Fibroblast of peridontal ligament (primary cell): ENCODE results near the gene ZC3H12D.
"Not testable (repeated sequence)": the region's sequence is repeated elsewhere in the genome, so short reads cannot be mapped to it uniquely, and the experiment has no call there.

Source experiments
- DNase-seq: peaks from one replicate; pipeline ENCODE4 v3.0.0-alpha.2; 2010; ENCODE audit errors: extremely low read depth

Gene ZC3H12D

DNA sequence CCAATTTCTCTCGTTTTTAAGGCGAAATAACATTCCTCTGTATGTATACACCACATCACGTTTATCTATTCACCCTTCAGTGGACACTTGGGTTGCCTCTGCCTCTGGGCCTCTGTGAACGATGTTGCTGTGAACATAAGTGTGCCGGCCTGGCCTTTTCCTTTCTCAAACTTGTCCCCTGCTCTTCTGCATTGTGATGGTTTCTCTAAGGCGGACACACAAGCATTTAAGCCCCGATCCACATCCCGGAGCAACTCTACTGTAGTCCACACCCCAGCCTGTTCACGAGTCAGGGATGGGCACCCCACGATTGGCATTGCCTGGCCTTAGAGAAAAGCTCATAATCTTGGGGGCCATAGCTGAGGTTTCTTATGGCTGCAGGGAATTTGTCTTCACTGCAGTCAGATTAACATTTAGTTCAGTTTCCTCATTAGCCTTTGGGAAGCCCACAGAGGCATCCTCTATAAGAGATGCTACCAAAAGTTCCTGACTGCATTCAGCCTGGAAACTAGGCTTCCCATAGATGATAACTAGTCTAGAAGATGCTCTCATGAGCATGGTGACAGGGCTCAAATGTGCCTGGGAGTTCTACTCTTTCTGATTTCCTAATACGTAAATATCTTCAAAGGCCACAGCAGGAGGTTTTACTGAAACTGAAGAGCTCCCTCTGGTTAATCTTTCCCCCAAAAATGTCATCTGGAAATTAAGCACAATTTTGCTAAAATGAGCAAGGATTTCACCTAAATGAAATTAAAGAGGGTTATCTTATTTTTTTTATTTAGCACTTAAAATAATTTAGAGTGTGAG lies 762 bp downstream of the ZC3H12D start:
- DNase-seq: no peak

DNA sequence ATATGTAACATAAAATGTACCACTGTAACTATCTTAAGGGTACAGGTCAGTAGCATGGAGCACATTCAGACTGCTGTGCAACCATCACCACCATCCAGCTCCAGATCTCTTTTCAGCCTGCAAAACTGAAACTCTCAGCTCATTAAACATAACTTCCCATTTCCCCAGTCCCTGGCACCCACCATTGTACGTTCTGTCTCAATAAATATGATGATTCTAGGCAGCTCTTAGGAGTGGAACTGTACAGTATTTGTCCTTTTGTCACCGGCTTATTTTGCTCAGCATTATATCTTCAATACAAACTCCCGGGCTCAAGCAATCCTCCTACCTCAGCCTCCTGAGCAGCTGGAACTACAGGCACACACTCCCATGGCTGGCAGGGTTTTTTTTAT lies 1.5 kb downstream of the ZC3H12D start:
- no peak for DNase-seq

DNA sequence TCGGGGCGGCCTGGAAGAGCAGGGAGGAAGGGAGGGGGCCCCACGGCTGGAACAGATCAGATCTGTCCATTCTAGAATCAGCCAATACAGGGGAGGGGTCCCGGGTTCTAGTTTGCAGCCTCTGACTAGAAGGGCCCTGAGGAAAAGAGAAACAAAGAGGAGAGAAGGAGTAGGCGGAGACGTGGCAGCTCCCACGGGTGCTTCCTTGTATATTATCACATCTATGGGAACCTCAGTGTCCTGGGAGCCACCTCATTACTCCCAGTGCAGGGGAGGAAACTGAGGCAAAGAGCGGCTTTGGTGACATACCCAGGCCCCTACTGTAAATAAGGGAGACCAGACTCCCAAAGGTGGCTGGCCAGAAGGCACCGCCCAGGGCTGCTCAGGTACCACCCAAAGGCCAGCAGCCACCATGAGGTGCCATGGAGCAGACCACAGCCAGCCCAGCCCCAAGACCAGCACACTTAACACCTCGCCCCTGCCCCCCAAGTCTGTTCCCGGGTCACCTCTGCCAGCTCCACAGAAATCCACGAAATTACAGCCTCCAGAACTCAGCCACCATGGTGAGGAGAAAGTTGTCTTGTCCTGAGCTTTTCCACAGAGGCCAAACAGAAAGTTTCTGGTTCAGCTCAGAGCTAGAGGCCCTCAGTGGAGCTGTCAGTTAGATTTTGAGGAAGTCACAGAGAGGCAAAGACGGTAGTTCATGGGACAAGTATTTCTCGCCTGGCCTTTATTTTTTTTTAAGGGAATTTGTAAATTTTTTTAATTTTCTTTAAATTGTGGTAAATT lies 2.1 kb downstream of the ZC3H12D start:
- DNase-seq: no peak

DNA sequence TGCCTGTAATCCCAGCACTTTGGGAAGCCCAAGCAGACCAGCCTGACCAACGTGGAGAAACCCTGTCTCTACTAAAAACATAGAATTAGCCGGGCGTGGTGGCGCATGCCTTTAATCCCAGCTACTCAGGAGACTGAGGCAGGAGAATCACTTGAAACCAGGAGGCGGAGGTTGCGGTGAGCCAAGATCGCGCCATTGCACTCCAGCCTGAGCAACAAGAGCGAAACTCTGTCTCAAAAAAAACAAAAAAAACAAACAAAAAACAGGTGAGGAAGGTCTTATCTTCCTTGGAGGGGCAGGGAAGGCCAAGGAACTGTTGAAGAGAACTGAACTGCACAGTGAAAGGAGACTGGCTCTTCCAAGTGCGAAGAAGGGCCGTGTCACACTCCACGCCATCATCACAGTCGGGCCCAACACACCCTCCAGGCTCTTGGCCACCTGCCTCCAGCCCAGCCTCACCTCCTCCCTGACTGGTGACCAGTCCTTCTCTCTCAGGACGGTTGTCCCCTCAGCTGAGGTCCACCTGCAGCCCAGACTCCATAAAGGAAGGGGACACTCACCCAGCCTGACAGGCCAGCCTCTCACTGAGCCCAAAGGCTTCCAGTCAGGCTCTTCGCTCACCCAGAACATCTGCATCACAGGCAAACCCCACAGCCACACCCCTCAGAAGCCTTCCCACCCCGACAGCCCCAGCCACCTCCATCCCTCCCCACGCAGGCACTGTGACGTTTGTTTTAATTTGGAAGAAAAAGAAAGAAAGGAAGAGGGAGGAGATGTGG lies 4.1 kb downstream of the ZC3H12D start:
- no peak for DNase-seq

DNA sequence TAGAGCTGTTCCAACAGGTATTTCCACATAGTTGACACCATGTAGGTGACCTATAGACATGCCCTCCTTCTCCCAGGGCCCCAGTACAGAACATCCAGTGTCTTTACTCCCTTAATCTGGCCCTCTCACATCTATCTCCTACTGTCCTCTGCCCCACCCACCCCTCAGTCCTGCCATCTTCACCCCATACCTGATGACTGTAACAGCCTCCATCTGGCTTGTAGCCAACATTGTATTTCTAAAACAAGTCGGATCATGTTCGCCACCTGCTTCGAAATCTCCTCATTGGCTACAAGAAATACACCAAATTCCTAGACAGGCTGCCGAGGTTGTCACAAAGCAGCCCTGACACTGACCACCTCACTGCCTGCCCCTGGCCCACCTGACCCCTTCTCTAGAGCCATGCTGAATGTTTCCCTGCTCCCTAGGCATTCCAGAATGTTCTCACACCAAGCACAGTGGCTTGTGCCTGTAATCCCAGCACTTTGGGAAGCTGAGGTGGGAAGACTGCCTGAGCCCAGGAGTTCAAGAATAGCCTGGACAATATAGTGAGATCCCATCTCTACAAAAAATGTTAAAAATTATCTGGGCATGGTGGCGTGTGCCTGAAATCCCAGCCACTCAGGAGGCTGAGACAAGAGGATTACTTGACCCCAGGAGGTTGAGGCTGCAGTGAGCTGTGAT lies 6.0 kb downstream of the ZC3H12D start:
- no peak for DNase-seq

DNA sequence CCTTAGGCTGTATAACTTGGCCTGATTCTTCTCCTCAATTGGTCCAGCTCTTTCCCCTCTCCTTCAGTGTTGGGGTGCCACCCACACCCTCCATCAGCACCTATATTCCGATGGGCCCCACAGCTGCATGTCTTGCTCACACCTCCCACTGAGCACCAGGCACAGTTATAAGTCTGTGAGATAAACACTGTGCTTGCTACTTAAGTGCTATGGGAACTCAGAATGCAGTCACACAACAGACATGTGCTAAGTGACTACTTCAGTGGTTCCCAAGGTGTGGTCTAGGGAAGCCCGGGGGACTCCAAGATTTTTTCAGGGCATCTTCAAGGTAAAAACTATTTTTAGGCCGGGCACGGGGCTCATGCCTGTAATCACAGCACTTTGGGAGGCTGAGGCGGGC lies 7.3 kb downstream of the ZC3H12D start:
- DNase-seq: no peak

DNA sequence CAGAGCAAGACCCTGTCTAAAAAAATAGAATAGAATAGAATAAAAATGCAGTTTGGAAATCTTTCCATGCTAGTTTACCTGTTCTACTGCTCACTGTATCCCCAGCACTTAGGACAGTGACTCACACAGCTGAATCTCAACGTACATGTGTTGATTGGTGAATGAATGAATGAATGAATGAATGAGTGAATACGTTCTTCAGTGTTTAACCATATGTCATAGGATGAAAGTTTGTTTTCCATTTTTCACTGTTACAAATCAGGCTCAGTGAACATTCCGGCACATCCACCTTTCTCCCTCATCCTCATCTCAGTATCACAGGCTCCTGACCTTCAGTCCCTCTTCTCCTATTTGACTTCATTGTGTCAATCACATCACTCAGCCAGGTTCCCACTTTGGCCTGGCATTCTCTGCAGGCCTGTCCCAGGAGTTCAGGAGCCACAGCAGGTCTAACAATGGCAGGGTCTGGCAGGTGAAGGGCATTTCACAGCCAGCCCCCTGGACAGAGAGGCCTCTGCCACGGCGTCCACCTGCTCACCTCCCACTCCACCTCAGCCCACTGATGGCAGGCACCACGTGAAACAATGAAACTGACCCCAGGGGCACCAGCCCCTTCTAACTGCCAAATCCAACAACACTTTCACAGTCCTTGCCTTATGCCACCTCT lies 7.9 kb downstream of the ZC3H12D start:
- DNase-seq: no peak

DNA sequence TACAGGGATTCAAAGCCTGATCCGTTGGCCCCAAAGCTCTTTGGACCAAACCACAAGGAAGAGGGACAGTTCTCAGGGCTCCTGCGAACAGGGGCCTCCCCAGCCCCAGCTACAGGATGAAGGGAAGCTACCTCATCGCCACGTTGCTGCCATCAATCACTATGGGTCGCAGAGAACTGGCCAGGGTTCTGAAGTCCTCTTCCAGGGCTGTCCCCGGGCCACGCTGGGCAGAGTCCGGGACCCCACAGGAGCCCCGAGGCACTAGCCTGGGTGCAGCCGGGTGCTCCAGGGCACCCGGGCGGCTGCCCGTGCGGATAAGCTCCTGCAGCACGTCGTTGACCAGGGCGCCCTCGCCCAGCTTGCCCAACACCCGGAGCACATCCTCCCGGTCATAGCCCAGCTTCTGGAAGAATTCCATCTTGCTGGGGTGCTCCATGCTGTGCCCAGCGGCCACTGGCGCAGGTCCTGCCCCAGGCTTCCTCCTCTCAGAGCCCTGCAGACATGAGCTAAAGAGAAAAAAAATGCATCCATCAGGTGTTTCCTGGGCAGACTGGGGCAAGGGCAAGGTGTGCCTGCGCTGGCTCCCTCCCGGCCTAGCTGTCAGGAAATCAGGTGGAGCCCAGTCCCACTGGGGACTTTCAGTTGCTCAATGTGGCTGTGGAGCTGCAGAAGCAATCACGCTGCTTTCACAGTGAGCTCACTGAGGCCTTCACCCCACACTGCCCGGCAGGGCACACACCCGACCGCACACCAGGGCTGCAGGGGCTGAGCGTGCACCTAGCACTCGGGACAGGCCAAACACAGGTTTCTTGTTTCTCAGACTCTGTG lies 10.5 kb downstream of the ZC3H12D start:
- DNase-seq: no peak

DNA sequence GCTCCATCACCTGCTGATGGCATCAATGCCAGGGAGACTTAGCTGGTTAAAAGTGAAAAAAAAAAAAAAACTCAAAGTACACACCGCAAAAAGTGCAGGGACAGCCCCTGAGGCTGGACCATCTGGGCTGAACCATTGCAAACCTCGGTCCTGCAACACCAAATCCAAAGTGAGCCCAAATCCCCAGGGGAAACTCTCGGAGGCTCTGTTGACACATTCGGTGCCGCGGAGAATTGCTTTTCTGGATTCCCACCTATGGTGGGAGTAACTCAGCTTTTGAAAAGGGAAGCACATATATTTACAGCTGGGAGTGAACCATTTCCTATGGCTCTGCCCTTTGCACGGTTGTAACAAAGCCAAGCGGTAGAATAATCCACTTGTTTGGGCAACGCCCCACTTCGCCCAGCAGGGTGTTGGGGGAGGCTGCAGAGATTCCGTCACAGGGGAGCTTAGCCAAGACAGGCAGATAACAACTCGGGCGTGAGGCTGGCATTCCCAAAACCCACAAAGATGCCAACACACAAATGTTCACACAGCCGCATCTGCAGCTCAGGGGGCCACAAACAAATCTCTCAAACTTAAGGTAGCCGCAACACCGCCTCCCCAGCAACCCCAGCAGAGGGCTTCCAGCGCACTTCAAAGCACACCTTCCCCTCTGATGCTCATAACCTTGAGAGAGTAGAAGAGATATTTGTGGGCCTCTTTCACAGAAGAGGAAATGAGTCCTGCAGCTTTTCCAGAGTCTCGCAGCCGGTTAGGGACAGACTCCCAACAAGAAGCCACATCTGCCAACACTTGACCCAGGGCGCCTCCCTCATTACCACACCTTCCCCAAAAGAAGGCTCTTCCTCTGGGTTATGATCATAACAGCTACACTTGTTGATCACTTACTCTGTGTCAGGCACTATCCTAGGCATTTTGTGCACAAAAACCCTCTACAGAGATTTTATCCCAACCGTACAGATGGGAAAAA lies 11.4 kb downstream of the ZC3H12D start:
- no peak for DNase-seq

DNA sequence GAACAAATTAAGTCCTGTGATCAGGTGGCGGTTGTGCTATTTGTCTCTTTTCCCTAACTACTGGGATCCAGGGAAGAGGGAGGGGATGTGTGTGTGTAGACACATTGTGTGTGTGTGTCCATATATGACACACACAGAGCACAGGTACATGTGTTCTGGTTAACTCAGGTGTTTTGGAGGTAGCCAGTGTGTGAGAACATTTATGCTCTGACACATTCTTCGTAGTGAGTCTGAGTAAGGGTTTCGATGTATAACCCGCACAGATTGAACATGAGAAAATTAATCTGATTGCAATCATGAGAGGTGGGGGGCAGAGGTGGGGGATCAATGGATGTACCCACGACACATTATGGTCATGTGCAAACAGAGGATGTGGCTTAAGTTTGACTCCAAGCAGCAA lies 12.6 kb downstream of the ZC3H12D start:
- no peak for DNase-seq

DNA sequence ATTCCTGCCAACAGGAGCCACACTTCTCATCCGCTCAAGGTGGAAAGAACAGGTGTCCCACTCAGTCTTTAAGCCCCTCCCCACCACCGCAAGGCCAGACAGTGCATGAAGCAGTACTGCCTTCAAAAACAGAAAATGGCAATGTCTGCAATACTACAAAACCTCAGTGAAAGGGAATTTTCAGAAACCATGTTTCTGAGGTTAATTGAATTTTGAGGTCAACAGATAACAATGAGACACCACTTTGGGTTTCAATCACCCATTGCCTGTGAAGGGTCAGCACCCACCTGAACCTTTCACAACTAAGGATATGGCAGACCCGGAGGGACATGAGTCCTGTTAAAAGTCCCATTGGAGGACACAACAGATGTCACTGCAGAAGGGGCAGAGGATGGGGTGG lies 13.0 kb downstream of the ZC3H12D start:
- no peak for DNase-seq

DNA sequence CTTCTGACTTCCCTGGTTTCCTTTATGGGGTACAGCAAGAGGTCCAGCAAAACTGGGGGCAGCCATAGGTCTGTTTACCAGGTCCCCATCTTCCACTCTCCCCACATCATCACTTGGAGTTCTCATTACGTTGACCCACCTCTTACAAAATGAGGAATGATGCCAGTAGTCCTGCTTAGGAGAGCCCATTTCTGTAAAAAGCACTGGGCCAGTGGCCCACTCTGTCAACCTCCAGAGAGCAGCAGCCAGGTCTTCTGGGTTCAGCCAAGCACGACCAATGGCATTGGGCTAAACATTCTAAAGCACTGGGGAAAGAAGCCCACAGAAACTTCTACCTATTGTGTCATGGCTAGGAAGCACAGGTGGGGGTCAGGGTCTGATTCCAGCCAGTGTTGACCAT lies 13.9 kb downstream of the ZC3H12D start:
- no peak for DNase-seq

DNA sequence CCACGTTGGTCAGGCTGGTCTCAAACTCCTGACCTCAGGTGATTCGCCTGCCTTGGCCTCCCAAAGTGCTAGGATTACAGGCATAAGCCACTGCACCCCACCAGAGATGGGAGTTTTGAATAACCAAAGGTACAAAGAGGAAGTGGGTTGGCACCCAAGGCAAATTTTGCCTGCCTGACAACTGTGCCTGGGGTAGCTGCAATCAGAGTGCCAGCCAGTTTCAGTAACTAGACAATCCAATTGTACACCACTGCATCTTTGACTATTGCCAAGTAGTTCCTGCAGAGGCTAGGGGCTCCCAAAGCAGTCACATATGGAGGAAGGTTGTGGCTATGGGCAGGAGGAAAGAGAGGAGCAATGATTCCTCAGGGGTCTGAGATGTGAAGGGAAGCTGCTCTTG lies 16.6 kb downstream of the ZC3H12D start:
- DNase-seq: no peak

DNA sequence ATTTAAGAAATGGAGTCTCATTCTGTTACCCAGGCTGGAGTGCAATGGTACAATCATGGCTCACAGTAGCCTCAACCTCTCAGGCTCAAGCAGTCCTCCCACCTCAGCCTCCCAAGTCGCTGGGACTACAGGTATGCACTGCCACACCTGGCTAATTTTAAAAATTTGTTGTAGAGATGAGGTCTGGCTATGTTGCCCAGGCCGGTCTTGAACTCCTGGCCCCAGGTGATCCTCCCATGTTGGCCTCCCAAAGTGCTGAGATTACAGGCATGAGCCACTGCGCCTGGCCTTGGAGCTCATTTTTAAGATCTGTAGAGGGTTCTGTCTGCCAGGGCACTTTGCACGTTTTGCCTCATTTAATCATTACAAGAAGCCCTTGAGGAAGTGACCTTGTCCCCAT lies 17.5 kb downstream of the ZC3H12D start:
- DNase-seq: no peak

DNA sequence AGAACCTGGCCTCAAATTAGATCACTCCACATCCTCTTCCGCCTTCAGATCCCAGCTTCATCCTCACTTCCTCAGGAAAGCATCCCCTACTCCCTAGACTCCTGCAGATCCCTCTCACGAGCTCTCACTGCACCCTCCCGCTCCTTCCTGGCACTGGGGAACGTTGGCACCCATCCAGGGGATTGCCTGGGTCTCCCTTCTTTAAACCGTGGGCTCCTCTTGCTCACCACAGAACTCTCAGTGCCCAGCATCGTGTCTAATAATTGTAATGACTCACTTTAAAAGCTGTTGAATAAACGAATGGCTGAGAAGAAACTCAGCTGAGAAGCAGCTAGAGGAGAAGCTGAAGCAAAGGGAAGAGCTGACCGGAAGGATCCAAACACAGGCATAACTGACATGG lies 20.4 kb downstream of the ZC3H12D start:
- DNase-seq: no peak

DNA sequence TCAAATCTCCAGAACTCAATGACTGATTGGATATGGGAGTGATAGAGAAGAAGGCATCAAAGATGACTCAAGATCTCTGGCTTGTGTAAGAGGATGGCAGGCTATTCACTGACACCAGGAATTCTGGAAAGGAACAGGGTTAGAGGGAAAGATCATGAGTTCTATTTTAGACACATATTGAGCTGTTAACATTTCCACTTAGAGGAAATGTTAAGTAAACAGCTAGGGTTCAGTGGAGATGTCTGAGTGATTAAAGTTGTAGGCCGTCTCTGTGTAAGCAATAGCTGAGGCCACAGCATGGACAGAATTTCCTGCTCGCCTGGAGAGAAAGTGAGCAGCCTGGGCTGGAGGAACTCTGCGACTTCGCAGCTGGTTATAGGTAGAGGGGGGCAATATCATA lies 21.0 kb downstream of the ZC3H12D start:
- peak; percentile 71 for DNase-seq

DNA sequence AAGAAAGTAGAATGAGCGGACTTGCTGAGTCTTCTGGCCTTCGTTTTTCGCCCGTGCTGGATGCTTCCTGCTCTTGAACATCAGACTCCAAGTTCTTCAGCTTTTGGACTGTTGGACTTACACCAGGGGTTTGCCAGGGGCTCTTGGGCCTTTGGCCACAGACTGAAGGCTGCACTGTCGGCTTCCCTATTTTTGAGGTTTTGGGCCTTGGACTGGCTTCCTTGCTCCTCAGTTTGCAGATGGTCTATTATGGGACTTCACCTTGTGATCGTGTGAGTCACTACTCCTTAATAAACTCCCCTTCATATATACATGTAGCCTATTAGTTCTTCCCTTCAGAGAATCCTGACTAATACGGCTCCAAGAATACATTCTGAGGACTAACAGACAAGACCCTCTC lies 22.1 kb downstream of the ZC3H12D start:
- DNase-seq: not testable (repeated sequence)

DNA sequence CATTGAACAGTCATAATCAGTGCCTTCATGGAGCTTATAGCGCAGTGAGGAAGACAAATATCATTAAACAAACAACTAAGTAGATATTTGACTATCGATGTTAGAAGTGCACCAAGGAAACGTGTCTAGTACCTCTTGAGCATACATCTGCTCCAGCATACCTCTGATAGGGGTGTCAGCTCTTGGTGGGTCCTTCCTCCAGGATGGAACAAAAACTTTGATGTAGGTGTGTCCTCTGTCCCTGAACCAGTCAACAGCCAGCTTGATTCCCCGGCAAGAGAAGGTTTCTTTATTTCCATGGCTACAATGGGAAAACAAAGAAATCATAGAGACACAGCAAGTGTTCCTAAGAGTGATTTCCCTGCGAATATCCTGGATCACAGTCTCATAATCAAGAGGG lies 23.1 kb downstream of the ZC3H12D start:
- no peak for DNase-seq

DNA sequence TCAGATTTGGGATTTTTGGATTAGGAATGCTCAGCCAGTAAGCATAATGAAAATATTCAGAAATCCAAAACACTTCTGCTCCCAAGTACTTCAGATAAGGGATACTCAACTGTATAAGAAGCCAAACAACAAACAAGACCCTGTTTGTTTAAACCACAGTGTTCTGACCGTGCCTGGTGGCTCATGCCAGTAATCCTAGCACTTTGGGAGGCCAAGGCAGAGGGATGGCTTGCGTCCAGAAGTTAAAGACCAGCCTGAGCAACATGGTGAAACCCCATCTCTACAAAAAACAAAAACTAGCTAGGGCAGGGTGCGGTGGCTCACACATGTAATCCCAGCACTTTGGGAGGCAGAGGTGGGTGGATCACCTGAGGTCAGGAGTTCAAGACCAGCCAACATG lies 24.6 kb downstream of the ZC3H12D start:
- DNase-seq: not testable (repeated sequence)
